H1 (cell line): Measurements from ENCODE around the gene CD247. TPM values are rescaled to one million over a fixed set of nuclear protein-coding genes. Genes with fewer than 3 reads are reported as not detected.

Experiments
- ASH2L ChIP-seq: fragments of 200-600, 300-600 bp; sonication (generic); IDR thresholded peaks from one replicate; pipeline ENCODE4 v1.7.1; 2017; ENCODE audit warnings: low read length
- ATF3 ChIP-seq: IDR thresholded peaks from 2 replicates; pipeline ENCODE4 v1.6.1; 2011; ENCODE audit warnings: low read depth, mild to moderate bottlenecking, low read length; ENCODE audit not compliant: insufficient read depth
- CREB1 ChIP-seq: IDR thresholded peaks from 2 replicates; pipeline ENCODE4 v1.6.1; 2012; ENCODE audit warnings: inconsistent platforms
- E2F6 ChIP-seq: IDR thresholded peaks from 2 replicates; pipeline ENCODE4 v1.6.1; 2012; ENCODE audit warnings: inconsistent platforms
- FOSL1 ChIP-seq: IDR thresholded peaks from 2 replicates; pipeline ENCODE4 v1.6.1; 2011; ENCODE audit warnings: mild to moderate bottlenecking, low read depth, low read length, moderate library complexity; ENCODE audit not compliant: insufficient read depth
- GABPA ChIP-seq: IDR thresholded peaks from 2 replicates; pipeline ENCODE4 v1.6.1; 2011; ENCODE audit warnings: mild to moderate bottlenecking, low read length, moderate library complexity, borderline replicate concordance; ENCODE audit not compliant: insufficient read depth
- JUN ChIP-seq: IDR thresholded peaks from 2 replicates; pipeline ENCODE4 v1.6.1; 2011; ENCODE audit warnings: low read depth, mild to moderate bottlenecking, improper control_type of control experiment, low read length
- PHF8 ChIP-seq: fragments of 200-600 bp; sonication (generic); conservative IDR thresholded peaks from 2 replicates; pipeline ENCODE4 v1.7.1; 2012; ENCODE audit warnings: low read depth, mild to moderate bottlenecking, inconsistent platforms, low read length, moderate library complexity
- POLR2AphosphoS5 ChIP-seq: IDR thresholded peaks from 2 replicates; pipeline ENCODE4 v1.6.1; 2011; ENCODE audit warnings: low read depth, low read length
- RAD21 ChIP-seq, 2 experiments: IDR thresholded peaks in 1 of 2; conservative IDR thresholded peaks in 1 of 2; 2 replicates each; pipeline ENCODE4 v1.6.1; 2011; ENCODE audit warnings: low read depth in 2 of 2, low read length in 2 of 2, improper control_type of control experiment in 1 of 2, inconsistent platforms in 1 of 2, mild to moderate bottlenecking in 1 of 2, moderate library complexity in 1 of 2
- RFX5 ChIP-seq: IDR thresholded peaks from 2 replicates; pipeline ENCODE4 v1.6.1; 2011; ENCODE audit warnings: low read depth, low read length, improper control_type of control experiment, borderline replicate concordance
- RNF2 ChIP-seq: fragments of 200-900, 300-1000 bp; sonication (generic); IDR thresholded peaks from 2 replicates; pipeline ENCODE4 v1.7.1; 2016; ENCODE audit warnings: borderline replicate concordance, low read depth, mild to moderate bottlenecking, antibody characterized with exemption, low read length; ENCODE audit not compliant: poor library complexity, severe bottlenecking; ENCODE audit errors: missing control alignments
- SAP30 ChIP-seq: fragments of 300-600 bp; sonication (generic); IDR thresholded peaks from 2 replicates; pipeline ENCODE4 v1.7.1; 2012; ENCODE audit warnings: low read length, moderate library complexity, mild to moderate bottlenecking, inconsistent platforms; ENCODE audit not compliant: insufficient read depth, insufficient replicate concordance
- SP1 ChIP-seq: IDR thresholded peaks from 2 replicates; pipeline ENCODE4 v1.6.1; 2011; ENCODE audit warnings: low read depth, low read length
- SP2 ChIP-seq: IDR thresholded peaks from 2 replicates; pipeline ENCODE4 v1.6.1; 2012; ENCODE audit warnings: mild to moderate bottlenecking, low read length, inconsistent platforms
- TAF1 ChIP-seq: IDR thresholded peaks from 2 replicates; pipeline ENCODE4 v1.6.1; 2011; ENCODE audit warnings: mild to moderate bottlenecking, low read depth, low read length
- ZNF274 ChIP-seq: IDR thresholded peaks from 2 replicates; pipeline ENCODE4 v1.7.0; 2012; ENCODE audit warnings: low read length, borderline replicate concordance; ENCODE audit errors: extremely low read depth
- polyA plus RNA-seq, 7 experiments: library from polyadenylated mRNA; depleted of rRNA in 3 of 7; stranded (reverse) in 5 of 7; unstranded in 2 of 7; fragments of >200 nt in 5 of 7; fragments of 200-250 nt in 2 of 7; gene quantifications; 1 replicate in 5 of 7; 2 replicates in 1 of 7; 4 replicates in 1 of 7; pipeline versions ENCODE4 v1.2.1 to v1.2.3, GENCODE V29; 2011 to 2013; ENCODE audit warnings: missing spikeins in 2 of 7, mixed read lengths in 2 of 7
- total RNA-seq: library from RNA; stranded (reverse); fragmentation: NEBNext Ultra II Directional; extraction: Animal tissue kit (Norgen Biotek cat#: 25700); gene quantifications from 2 replicates; pipeline ENCODE4 v1.2.1, GENCODE V29; 2021

CD247 gene
- total and polyA plus RNA-seq, 2 of the 8 experiments (the other 6 are each of a cell fraction or from before 2014, with no cell fraction given) = 2.0 to 2.2 TPM

GRCh38 chr1:167430134-167430848 is 88.0 kb downstream of the CD247 start (continued):
- TF ChIP-seq JUN (no peak), ASH2L (no peak), SAP30 (no peak), RAD21 (IDR thresholded peaks at IDR 0.05 in 1 of 2, conservative IDR thresholded peaks at IDR 0.05 in 1 of 2; ENCODE audit: low read depth in 2 of 2, low read length in 2 of 2) (no peak), PHF8 (no peak), ATF3 (no peak), SP1 (peak; percentile 48; the same call in 1 of the 2 replicates), POLR2AphosphoS5 (no peak), RNF2 (no peak), GABPA (no peak), CREB1 (no peak), RFX5 (no peak), SP2 (no peak), ZNF274 (no peak), E2F6 (no peak), FOSL1 (no peak), TAF1 (no peak)
